CD14-positive monocyte (primary cell): ENCODE results near the gene PHF3. TPM values are rescaled to one million over a fixed set of nuclear protein-coding genes. Genes with fewer than 3 reads are reported as not detected.
A peak's percentile ranks its signal among the peaks of the same experiment; 100 is the strongest.
"Not testable (repeated sequence)": the region's sequence is repeated elsewhere in the genome, so short reads cannot be mapped to it uniquely, and the experiment has no call there.

Experiments
- DNase-seq, 3 donors: peaks; one replicate each; pipeline ENCODE4 v3.0.0-alpha.2; 2011 to 2022
- H2AFZ ChIP-seq: 2 replicates; pipeline ENCODE4 v1.6.0; 2012; ENCODE audit warnings: mild to moderate bottlenecking, low read depth, low read length, inconsistent platforms; ENCODE audit not compliant: insufficient read depth, poor library complexity, severe bottlenecking
- H3K27ac ChIP-seq, 2 donors: 1 replicate in 1 of 2; 2 replicates in 1 of 2; pipeline ENCODE4 v1.5.1; 2012 to 2013; ENCODE audit warnings: low read length in 2 of 2, control low read depth in 1 of 2, inconsistent platforms in 1 of 2, low read depth in 1 of 2, mild to moderate bottlenecking in 1 of 2
- H3K27me3 ChIP-seq, 2 donors: one replicate each; pipeline versions ENCODE4 v1.6.0 to v1.6.1; 2011 to 2013; ENCODE audit warnings: low read length in 2 of 2; ENCODE audit not compliant: control insufficient read depth in 2 of 2, insufficient read depth in 2 of 2
- H3K36me3 ChIP-seq, 2 donors: replicated peaks in 1 of 2; 1 replicate in 1 of 2; 2 replicates in 1 of 2; pipeline versions ENCODE4 v1.5.1 to v1.6.1; 2012 to 2013; ENCODE audit warnings: low read length in 2 of 2, control low read depth in 1 of 2, inconsistent platforms in 1 of 2, mild to moderate bottlenecking in 1 of 2; ENCODE audit not compliant: insufficient read depth in 2 of 2, control insufficient read depth in 1 of 2
- H3K4me1 ChIP-seq, 2 donors: 1 replicate in 1 of 2; 2 replicates in 1 of 2; pipeline versions ENCODE4 v1.5.1 to v1.6.1; 2012 to 2013; ENCODE audit warnings: low read length in 2 of 2, control low read depth in 1 of 2, inconsistent platforms in 1 of 2, mild to moderate bottlenecking in 1 of 2, moderate library complexity in 1 of 2; ENCODE audit not compliant: insufficient read depth in 2 of 2, control insufficient read depth in 1 of 2
- H3K4me2 ChIP-seq: replicated peaks from 2 replicates; pipeline ENCODE3; 2012; ENCODE audit warnings: low read length, moderate library complexity, mild to moderate bottlenecking; ENCODE audit not compliant: poor library complexity, severe bottlenecking; ENCODE audit errors: extremely low read depth
- H3K4me3 ChIP-seq, 3 experiments: fragments of 200-600 bp in 1 of 3; sonication (generic) in 1 of 3; replicated peaks in 1 of 3; 1 replicate in 2 of 3; 2 replicates in 1 of 3; pipeline ENCODE4 v1.5.1; 2011 to 2013; ENCODE audit warnings: low read length in 3 of 3, mild to moderate bottlenecking in 3 of 3, control low read depth in 2 of 3, low read depth in 2 of 3, inconsistent platforms in 1 of 3, moderate library complexity in 1 of 3
- H3K79me2 ChIP-seq: 2 replicates; pipeline ENCODE4 v1.6.0; 2012; ENCODE audit warnings: mild to moderate bottlenecking, control low read depth, inconsistent platforms, low read length, moderate library complexity; ENCODE audit not compliant: insufficient read depth
- H3K9ac ChIP-seq: 2 replicates; pipeline ENCODE4 v1.6.0; 2017; ENCODE audit warnings: low read length, mild to moderate bottlenecking; ENCODE audit not compliant: insufficient read depth, poor library complexity, severe bottlenecking
- H3K9me3 ChIP-seq, 2 donors: replicated peaks in 1 of 2; 1 replicate in 1 of 2; 2 replicates in 1 of 2; pipeline versions ENCODE4 v1.5.1 to v1.6.1; 2012 to 2013; ENCODE audit warnings: low read length in 2 of 2, control low read depth in 1 of 2; ENCODE audit not compliant: control insufficient read depth in 1 of 2, insufficient read depth in 1 of 2
- H4K20me1 ChIP-seq: 2 replicates; pipeline ENCODE4 v1.6.0; 2012; ENCODE audit warnings: mild to moderate bottlenecking, low read length, control low read depth, moderate library complexity; ENCODE audit not compliant: insufficient read depth
- H3K27ac Mint-ChIP-seq, 7 donors: one replicate each; pipeline ENCODE4 v1.8.0; 2020; ENCODE audit warnings: mild to moderate bottlenecking in 7 of 7, mixed read lengths in 7 of 7, moderate library complexity in 6 of 7, inconsistent platforms in 2 of 7
- H3K27me3 Mint-ChIP-seq, 3 donors: one replicate each; pipeline ENCODE4 v1.8.0; 2021 to 2022; ENCODE audit warnings: low read depth in 3 of 3, mild to moderate bottlenecking in 3 of 3, mixed read lengths in 3 of 3, moderate library complexity in 3 of 3, inconsistent platforms in 1 of 3
- H3K36me3 Mint-ChIP-seq, 2 donors: one replicate each; pipeline ENCODE4 v1.8.0; 2020; ENCODE audit warnings: mixed read lengths in 2 of 2, inconsistent platforms in 1 of 2, mild to moderate bottlenecking in 1 of 2
- H3K4me1 Mint-ChIP-seq: one replicate; pipeline ENCODE4 v1.8.0; 2020; ENCODE audit warnings: mild to moderate bottlenecking, mixed read lengths
- H3K4me3 Mint-ChIP-seq, 2 donors: one replicate each; pipeline ENCODE4 v1.8.0; 2020; ENCODE audit warnings: mild to moderate bottlenecking in 2 of 2, mixed read lengths in 2 of 2, moderate library complexity in 1 of 2
- H3K9me3 Mint-ChIP-seq, 7 donors: one replicate each; pipeline ENCODE4 v1.8.0; 2020 to 2022; ENCODE audit warnings: mixed read lengths in 7 of 7, mild to moderate bottlenecking in 6 of 7, moderate library complexity in 6 of 7, inconsistent platforms in 2 of 7
- WGBS: methylation state at CpG from one replicate; pipeline ENCODE4 v1.1.5; 2013; ENCODE audit warnings: missing lambda C conversion rate; ENCODE audit not compliant: insufficient coverage; 5-methylcytosine and 5-hydroxymethylcytosine counted together
- intact Hi-C, 2 donors: fragments of 100-400 bp; cut with micrococcal nuclease; formaldehyde crosslinking; loops; one replicate each; pipeline versions ENCODE4 v1.15.0 to v1.15.1; 2023
- polyA plus RNA-seq, 3 donors: library from polyadenylated mRNA; depleted of rRNA in 1 of 3; unstranded in 2 of 3; stranded (reverse) in 1 of 3; fragments of 300-500 nt in 2 of 3; fragments of >200 nt in 1 of 3; fragmentation: Illumina TruSeq in 2 of 3; gene quantifications; 1 replicate in 2 of 3; 2 replicates in 1 of 3; pipeline ENCODE4 v1.2.3, GENCODE V29; 2012 to 2021
- TF ChIP-seq, protein P1 (sequence below): fragments of 200-600 bp; IDR thresholded peaks from one replicate; pipeline ENCODE4 v1.8.0; 2022; ENCODE audit warnings: antibody characterized with exemption, mild to moderate bottlenecking

PHF3 gene
- polyA plus RNA-seq, 3 donors, result 5.4 to 13.8 (median 13.0) TPM

DNA sequence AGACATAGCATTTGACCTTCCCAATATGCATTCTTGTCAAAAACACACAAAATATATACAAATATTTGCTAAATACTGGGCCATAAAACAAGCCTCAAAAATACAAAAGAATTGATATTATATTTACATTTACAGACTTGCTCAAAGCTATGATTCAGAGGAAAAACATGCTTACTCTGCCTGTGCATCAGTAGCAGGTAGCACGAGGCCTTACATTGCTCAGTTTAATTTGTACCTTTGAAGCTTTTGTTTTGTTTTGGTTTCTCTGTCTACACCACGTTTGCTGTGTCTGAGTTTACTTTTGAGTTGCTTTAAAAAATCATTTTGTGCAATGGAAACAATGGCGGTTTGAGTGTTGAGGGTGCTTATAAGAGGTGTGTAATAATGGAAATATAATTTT is 99.3 kb downstream of the PHF3 start:
- H3K4me3 ChIP-seq, result no peak overlapping the region
- H2AFZ ChIP-seq, result no peak overlapping the region
- Mint-ChIP-seq H3K27me3 (peaks cover 0 to 2% (median 0%) of the 10 kb centered on the region in 3 donors), H3K27ac (peak overlapping the region in 1 of 7 donors; percentile 23), H3K9me3 (peaks cover 0 to 6% (median 5%) of the 10 kb centered on the region in 7 donors), H3K36me3 (no peaks in the 10 kb centered on the region), H3K4me3 (no peak overlapping the region), H3K4me1 (no peaks in the 10 kb centered on the region)
- no peak for DNase-seq
- H3K4me2 ChIP-seq, result no peak overlapping the region
- no peaks in the 10 kb centered on the region for H4K20me1 ChIP-seq
- H3K79me2 ChIP-seq, result no peaks in the 10 kb centered on the region
- no peak overlapping the region for H3K27ac ChIP-seq
- no peaks in the 10 kb centered on the region for H3K9me3 ChIP-seq
- TF ChIP-seq, protein P1, sequence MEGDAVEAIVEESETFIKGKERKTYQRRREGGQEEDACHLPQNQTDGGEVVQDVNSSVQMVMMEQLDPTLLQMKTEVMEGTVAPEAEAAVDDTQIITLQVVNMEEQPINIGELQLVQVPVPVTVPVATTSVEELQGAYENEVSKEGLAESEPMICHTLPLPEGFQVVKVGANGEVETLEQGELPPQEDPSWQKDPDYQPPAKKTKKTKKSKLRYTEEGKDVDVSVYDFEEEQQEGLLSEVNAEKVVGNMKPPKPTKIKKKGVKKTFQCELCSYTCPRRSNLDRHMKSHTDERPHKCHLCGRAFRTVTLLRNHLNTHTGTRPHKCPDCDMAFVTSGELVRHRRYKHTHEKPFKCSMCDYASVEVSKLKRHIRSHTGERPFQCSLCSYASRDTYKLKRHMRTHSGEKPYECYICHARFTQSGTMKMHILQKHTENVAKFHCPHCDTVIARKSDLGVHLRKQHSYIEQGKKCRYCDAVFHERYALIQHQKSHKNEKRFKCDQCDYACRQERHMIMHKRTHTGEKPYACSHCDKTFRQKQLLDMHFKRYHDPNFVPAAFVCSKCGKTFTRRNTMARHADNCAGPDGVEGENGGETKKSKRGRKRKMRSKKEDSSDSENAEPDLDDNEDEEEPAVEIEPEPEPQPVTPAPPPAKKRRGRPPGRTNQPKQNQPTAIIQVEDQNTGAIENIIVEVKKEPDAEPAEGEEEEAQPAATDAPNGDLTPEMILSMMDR, result no peak
- H3K9ac ChIP-seq, result no peak overlapping the region
- H3K4me1 ChIP-seq, result no peaks in the 10 kb centered on the region
- intact Hi-C loops, result no loop called here
- no peaks in the 10 kb centered on the region for H3K27me3 ChIP-seq
- H3K36me3 ChIP-seq, result no peaks in the 10 kb centered on the region
- 86% methylated on average over 1 of the region's 3 CpGs for WGBS

GRCh38 chr6:63738190-63738589 is 102.6 kb downstream of the PHF3 start:
- intact Hi-C loops, H3K27me3 ChIP-seq, H3K4me1 ChIP-seq, H3K4me3 ChIP-seq, H3K9me3 Mint-ChIP-seq, H3K27ac Mint-ChIP-seq, DNase-seq, H3K9ac ChIP-seq, H3K27ac ChIP-seq, H3K27me3 Mint-ChIP-seq, H3K36me3 ChIP-seq, H3K4me3 Mint-ChIP-seq, H4K20me1 ChIP-seq, H3K79me2 ChIP-seq, H2AFZ ChIP-seq, H3K4me1 Mint-ChIP-seq, H3K36me3 Mint-ChIP-seq, H3K4me2 ChIP-seq, H3K9me3 ChIP-seq: not testable (repeated sequence)
- WGBS, result no CpG with 5 or more reads among the region's 2 CpGs
